Transverse colon (tissue), 4 donors: Measurements from ENCODE around the gene ACP7. TPM values are rescaled to one million over a fixed set of nuclear protein-coding genes. Genes with fewer than 3 reads are reported as not detected.

ENCODE experiments used
- DNase-seq: peaks from one replicate; pipeline ENCODE4 v3.0.0-alpha.2; 2019
- H3K27ac ChIP-seq, 4 donors: fragments of 200-600 bp; sonication (generic); 2 replicates each; pipeline ENCODE4 v1.5.1; 2016 to 2018; ENCODE audit warnings: inconsistent platforms in 4 of 4
- H3K27me3 ChIP-seq: fragments of 200-600 bp; sonication (generic); 2 replicates; pipeline ENCODE4 v1.5.1; 2017; ENCODE audit warnings: inconsistent platforms
- H3K36me3 ChIP-seq, 4 donors: fragments of 200-600 bp; sonication (generic); 2 replicates each; pipeline ENCODE4 v1.5.1; 2017 to 2019; ENCODE audit warnings: inconsistent platforms in 4 of 4
- H3K4me1 ChIP-seq, 4 donors: fragments of 200-600 bp; sonication (generic); 2 replicates each; pipeline ENCODE4 v1.5.1; 2017 to 2020; ENCODE audit warnings: inconsistent platforms in 4 of 4
- H3K4me3 ChIP-seq, 4 donors: fragments of 200-600 bp; sonication (generic); 1 replicate in 1 of 4; 2 replicates in 3 of 4; pipeline versions ENCODE4 v1.5.1 to v1.6.1; 2017 to 2019; ENCODE audit warnings: inconsistent platforms in 4 of 4
- H3K9me3 ChIP-seq, 2 donors: fragments of 200-600 bp; sonication (generic); 2 replicates each; pipeline ENCODE4 v1.5.1; 2017 to 2019; ENCODE audit warnings: inconsistent platforms in 2 of 2
- EP300 ChIP-seq: sonication (generic); formaldehyde crosslinking; IDR thresholded peaks from one replicate; pipeline ENCODE4 v1.6.1; 2017; ENCODE audit warnings: antibody characterized with exemption, low read depth
- POLR2A ChIP-seq: fragments of 450-650 bp; IDR thresholded peaks from one replicate; pipeline ENCODE4 v1.6.1; 2016; ENCODE audit warnings: antibody characterized with exemption, mild to moderate bottlenecking, moderate library complexity
- POLR2AphosphoS5 ChIP-seq, 3 donors: sonication (generic); formaldehyde crosslinking; IDR thresholded peaks; one replicate each; pipeline ENCODE4 v1.6.1; 2016; ENCODE audit warnings: antibody characterized with exemption in 3 of 3
- WGBS, 2 donors: methylation state at CpG; one replicate each; pipeline ENCODE4 v1.1.5; 2018; ENCODE audit warnings: low coverage in 1 of 2; 5-methylcytosine and 5-hydroxymethylcytosine counted together
- in situ Hi-C, 4 donors: fragments of 200-750 bp; cut with MboI; loops; one replicate each; pipeline versions ENCODE4 v1.15.0 to v1.15.1; 2017; ENCODE audit warnings: low sequenced_read_pairs in 3 of 4, low pct_ligation_motif_present in 1 of 4, low pct_unique_long_range_greater_than_20kb in 1 of 4
- intact Hi-C: fragments of 100-400 bp; cut with DNase I; formaldehyde crosslinking; loops from one replicate; pipeline ENCODE4 v1.15.1; 2023; ENCODE audit warnings: low total_unique reads
- total RNA-seq, 4 donors: library from RNA; depleted of rRNA; stranded (reverse); fragments of >200 nt; gene quantifications; one replicate each; pipeline ENCODE4 v1.1.0, GENCODE V29; 2016
- TF ChIP-seq, protein P1 (sequence below), 5 experiments: fragments of 200-600 bp in 3 of 5; fragments of 450-650 bp in 2 of 5; sonication (generic) in 3 of 5; IDR thresholded peaks; 1 replicate in 2 of 5; 2 replicates in 3 of 5; pipeline ENCODE4 v1.5.1; 2016 to 2017; ENCODE audit warnings: antibody characterized with exemption in 5 of 5, inconsistent platforms in 3 of 5, mild to moderate bottlenecking in 2 of 5, moderate library complexity in 1 of 5

ACP7 gene
- total RNA-seq, 4 donors from 2014 or later = not detected

DNA sequence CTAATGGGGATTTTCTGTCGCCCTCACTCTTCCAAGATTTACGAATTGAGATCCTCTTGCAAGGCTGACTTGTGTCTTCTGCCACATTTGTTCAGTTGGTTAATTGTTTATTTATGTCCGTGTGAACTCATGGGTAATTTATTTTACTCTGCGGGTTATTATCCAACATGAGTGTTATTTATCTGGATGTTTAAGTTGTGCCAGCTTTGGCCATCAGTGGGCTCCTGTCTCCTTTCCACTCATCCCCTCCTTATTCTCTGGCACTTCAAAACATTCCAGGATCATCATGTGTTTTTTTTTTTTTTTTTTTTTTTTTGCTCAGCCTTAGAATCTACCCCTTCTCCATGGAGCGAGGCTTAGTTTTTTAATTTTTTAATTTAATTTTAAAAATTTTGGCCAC lies 19.0 kb downstream of the ACP7 start:
- no peaks in the 10 kb centered on the region for H3K9me3 ChIP-seq
- TF ChIP-seq EP300 (no peak), POLR2A (no peak), POLR2AphosphoS5 (IDR thresholded peaks at IDR 0.05) (no peak)
- TF ChIP-seq, protein P1, sequence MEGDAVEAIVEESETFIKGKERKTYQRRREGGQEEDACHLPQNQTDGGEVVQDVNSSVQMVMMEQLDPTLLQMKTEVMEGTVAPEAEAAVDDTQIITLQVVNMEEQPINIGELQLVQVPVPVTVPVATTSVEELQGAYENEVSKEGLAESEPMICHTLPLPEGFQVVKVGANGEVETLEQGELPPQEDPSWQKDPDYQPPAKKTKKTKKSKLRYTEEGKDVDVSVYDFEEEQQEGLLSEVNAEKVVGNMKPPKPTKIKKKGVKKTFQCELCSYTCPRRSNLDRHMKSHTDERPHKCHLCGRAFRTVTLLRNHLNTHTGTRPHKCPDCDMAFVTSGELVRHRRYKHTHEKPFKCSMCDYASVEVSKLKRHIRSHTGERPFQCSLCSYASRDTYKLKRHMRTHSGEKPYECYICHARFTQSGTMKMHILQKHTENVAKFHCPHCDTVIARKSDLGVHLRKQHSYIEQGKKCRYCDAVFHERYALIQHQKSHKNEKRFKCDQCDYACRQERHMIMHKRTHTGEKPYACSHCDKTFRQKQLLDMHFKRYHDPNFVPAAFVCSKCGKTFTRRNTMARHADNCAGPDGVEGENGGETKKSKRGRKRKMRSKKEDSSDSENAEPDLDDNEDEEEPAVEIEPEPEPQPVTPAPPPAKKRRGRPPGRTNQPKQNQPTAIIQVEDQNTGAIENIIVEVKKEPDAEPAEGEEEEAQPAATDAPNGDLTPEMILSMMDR (IDR thresholded peaks at IDR 0.05) = no peak
- H3K27me3 ChIP-seq = peaks cover 29% of the 10 kb centered on the region
- no peak overlapping the region for H3K4me3 ChIP-seq
- intact Hi-C loops = no loop called here
- in situ Hi-C loops = loop anchor here in 2 of 4 donors (25.0 kb wide), 1 partner anchor 434 kb away; the partner anchor contains the start of genes EID2 (in 2 of the 2) and EID2B (in 2 of the 2)
- no peaks in the 10 kb centered on the region for H3K36me3 ChIP-seq
- 63 to 67% methylated on average over 5 of the region's 5 CpGs for WGBS, 2 donors
- no peak for DNase-seq
- H3K27ac ChIP-seq = no peak overlapping the region
- H3K4me1 ChIP-seq = no peaks in the 10 kb centered on the region

DNA sequence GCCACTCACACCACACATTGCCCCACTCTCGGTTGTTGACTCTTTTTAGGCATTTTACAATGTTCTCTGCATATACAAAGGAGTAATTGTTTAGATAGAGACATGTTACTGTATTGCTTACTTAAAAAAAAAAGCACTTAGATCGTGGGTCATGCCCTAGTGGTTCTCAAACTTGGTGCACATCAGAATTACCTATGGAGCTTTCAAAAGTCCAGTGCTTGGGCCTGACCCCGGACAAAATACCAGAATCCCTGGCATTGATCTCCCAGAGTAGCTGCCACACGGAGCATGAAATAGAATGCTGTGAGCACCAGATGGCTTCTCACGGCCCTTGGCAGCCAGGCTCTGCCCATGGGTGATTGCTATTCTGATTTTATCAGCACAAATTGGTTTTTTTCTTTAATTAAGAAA lies 20.0 kb downstream of the ACP7 start:
- Histone ChIP-seq H3K27ac (no peak overlapping the region), H3K27me3 (peaks cover 18% of the 10 kb centered on the region), H3K4me3 (no peak overlapping the region), H3K36me3 (no peaks in the 10 kb centered on the region), H3K4me1 (no peaks in the 10 kb centered on the region), H3K9me3 (no peaks in the 10 kb centered on the region)
- TF ChIP-seq, protein P1 (IDR thresholded peaks at IDR 0.05) = no peak
- TF ChIP-seq POLR2A (no peak), POLR2AphosphoS5 (IDR thresholded peaks at IDR 0.05) (no peak), EP300 (no peak)
- DNase-seq = no peak
- in situ Hi-C loops (loop anchor here in 2 of 4 donors (25.0 kb wide), 1 partner anchor 433 kb away; the partner anchor contains the start of genes EID2 (in 2 of the 2) and EID2B (in 2 of the 2)), intact Hi-C loops (no loop called here)
- WGBS, 2 donors = 33 to 52% methylated on average over 3 to 5 of the region's 5 CpGs

DNA sequence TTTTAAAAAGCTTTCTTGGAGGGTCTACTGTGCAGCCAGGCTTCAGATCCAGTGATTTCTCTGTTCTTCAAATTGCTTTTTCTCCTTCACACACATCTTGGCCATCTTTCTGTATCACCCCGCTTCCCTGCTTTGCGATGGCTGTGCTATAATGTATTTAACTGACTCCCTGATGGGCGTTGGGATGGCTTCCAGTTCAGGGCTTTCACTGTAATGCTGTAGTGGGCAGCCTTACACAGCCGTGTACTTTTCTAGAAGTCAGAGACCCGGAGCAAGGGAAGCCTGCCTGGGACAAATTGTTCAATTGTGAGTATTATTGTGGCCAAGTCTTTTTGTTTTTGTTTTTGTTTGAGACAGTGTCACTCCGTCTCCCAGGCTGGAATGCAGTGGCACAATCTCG lies 22.0 kb downstream of the ACP7 start:
- TF ChIP-seq POLR2AphosphoS5 (IDR thresholded peaks at IDR 0.05) (no peak), POLR2A (no peak), EP300 (no peak)
- TF ChIP-seq, protein P1 (IDR thresholded peaks at IDR 0.05) = no peak
- Histone ChIP-seq H3K9me3 (no peaks in the 10 kb centered on the region), H3K27ac (no peak overlapping the region), H3K4me1 (no peaks in the 10 kb centered on the region), H3K27me3 (peaks cover 22% of the 10 kb centered on the region), H3K36me3 (no peaks in the 10 kb centered on the region), H3K4me3 (no peak overlapping the region)
- in situ Hi-C loops (loop anchor here in 2 of 4 donors (25.0 kb wide), 1 partner anchor 431 kb away; the partner anchor contains the start of genes EID2 (in 2 of the 2) and EID2B (in 2 of the 2)), intact Hi-C loops (no loop called here)
- WGBS, 2 donors = 56 to 71% methylated on average over 2 to 7 of the region's 7 CpGs
- DNase-seq = no peak

DNA sequence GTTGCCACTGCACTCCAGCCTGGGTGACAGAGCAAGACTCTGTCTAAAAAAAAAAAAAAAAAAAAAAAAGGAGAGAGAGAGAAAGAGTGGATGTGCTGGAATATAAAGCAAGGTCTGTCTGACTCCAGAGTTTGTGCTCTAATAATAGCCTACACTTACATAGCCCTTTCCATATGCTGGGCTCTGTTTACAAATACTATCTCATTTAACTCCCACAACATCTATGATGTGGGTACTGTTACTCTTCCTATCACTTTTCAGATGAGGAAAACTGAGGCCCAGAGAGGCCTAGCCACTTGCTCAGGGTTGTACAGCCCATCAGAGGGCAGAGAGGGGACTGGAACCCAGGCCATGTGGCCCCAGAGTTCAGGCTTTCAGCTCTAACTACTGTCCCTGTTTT lies 25.5 kb downstream of the ACP7 start:
- no peak overlapping the region for H3K27ac ChIP-seq
- intact Hi-C loops = no loop called here
- H3K9me3 ChIP-seq = no peaks in the 10 kb centered on the region
- no peaks in the 10 kb centered on the region for H3K36me3 ChIP-seq
- H3K4me3 ChIP-seq = no peak overlapping the region
- in situ Hi-C loops = loop anchor here in 3 of 4 donors (5.0 to 25.0 kb wide), 4 partner anchors 75 to 428 kb away; partner anchors contain the start of genes EID2 (in 2 of the 3), EID2B (in 2 of the 3) and LRFN1 (in 1 of the 3)
- TF ChIP-seq POLR2AphosphoS5 (IDR thresholded peaks at IDR 0.05) = no peak
- TF ChIP-seq EP300 = no peak
- no peaks in the 10 kb centered on the region for H3K4me1 ChIP-seq
- H3K27me3 ChIP-seq = peaks cover 39% of the 10 kb centered on the region
- DNase-seq = no peak
